IMR-90 (cell line): Measurements from ENCODE around the gene VAV3. TPM values are rescaled to one million over a fixed set of nuclear protein-coding genes. Genes with fewer than 3 reads are reported as not detected.

Experiments
- ATAC-seq: fragments of 200-7000 bp; cut with Tn5 transposase; 2 replicates; pipeline ENCODE4 v1.9.1; 2020; ENCODE audit warnings: low read depth, mild to moderate bottlenecking, moderate library complexity
- BruUV-seq: library from RNA; stranded (reverse); fragments of 400-500 nt; replicated peaks from 2 replicates; lab custom pipeline; 2021; lab: Mats Ljungman, UMichigan
- CTCF ChIA-PET: fragments of 300-600 bp; formaldehyde crosslinking; extraction: SDS; loops from one replicate; lab custom pipeline; 2021; ENCODE audit warnings: antibody characterized with exemption; lab: Yijun Ruan, JAX
- POLR2A ChIA-PET: fragments of 300-600 bp; sonication (Branson Sonifier 250); formaldehyde crosslinking; loops from one replicate; lab custom pipeline; 2022; ENCODE audit warnings: antibody characterized with exemption; ENCODE audit not compliant: unreplicated experiment; lab: Charles Lee
- DNase-seq: peaks from one replicate; pipeline ENCODE4 v3.0.0; 2013
- H2AFZ ChIP-seq: replicated peaks from 2 replicates; pipeline ENCODE3; 2013; ENCODE audit warnings: low read length, mild to moderate bottlenecking; ENCODE audit not compliant: poor library complexity
- H2AK5ac ChIP-seq: 2 replicates; pipeline ENCODE4 v1.6.1; 2013; ENCODE audit warnings: low read depth, low read length, inconsistent platforms
- H2AK9ac ChIP-seq: replicated peaks from 2 replicates; pipeline ENCODE3; 2013; ENCODE audit warnings: mild to moderate bottlenecking, low read depth, low read length, moderate library complexity; ENCODE audit not compliant: poor library complexity
- H2BK120ac ChIP-seq: 2 replicates; pipeline ENCODE4 v1.6.1; 2013; ENCODE audit warnings: low read depth, low read length, inconsistent platforms
- H2BK15ac ChIP-seq: 3 replicates; pipeline ENCODE4 v1.6.1; 2013; ENCODE audit warnings: low read depth, low read length, inconsistent platforms
- H2BK20ac ChIP-seq: 2 replicates; pipeline ENCODE4 v1.6.1; 2013; ENCODE audit warnings: low read depth, mild to moderate bottlenecking, inconsistent platforms, low read length, moderate library complexity
- H2BK5ac ChIP-seq: 2 replicates; pipeline ENCODE4 v1.6.1; 2013; ENCODE audit warnings: mild to moderate bottlenecking, low read depth, low read length, inconsistent platforms; ENCODE audit not compliant: poor library complexity, severe bottlenecking
- H3K14ac ChIP-seq: replicated peaks from 2 replicates; pipeline ENCODE4 v1.6.1; 2013; ENCODE audit warnings: low read depth, low read length, inconsistent platforms
- H3K18ac ChIP-seq: 2 replicates; pipeline ENCODE4 v1.6.1; 2013; ENCODE audit warnings: low read depth, low read length, control low read depth
- H3K23ac ChIP-seq: 2 replicates; pipeline ENCODE4 v1.6.1; 2013; ENCODE audit warnings: low read depth, low read length, inconsistent platforms
- H3K27ac ChIP-seq: 2 replicates; pipeline ENCODE4 v1.5.1; 2013; ENCODE audit warnings: mild to moderate bottlenecking, control low read depth, low read length; ENCODE audit not compliant: insufficient read depth
- H3K27me3 ChIP-seq: 2 replicates; pipeline ENCODE4 v1.6.1; 2013; ENCODE audit warnings: low read length; ENCODE audit not compliant: control insufficient read depth, insufficient read depth
- H3K36me3 ChIP-seq: 2 replicates; pipeline ENCODE4 v1.6.1; 2013; ENCODE audit warnings: low read length, mixed read lengths; ENCODE audit not compliant: control insufficient read depth, insufficient read depth
- H3K4ac ChIP-seq: 2 replicates; pipeline ENCODE4 v1.6.1; 2013; ENCODE audit warnings: low read depth, low read length, inconsistent platforms
- H3K4me1 ChIP-seq: 2 replicates; pipeline ENCODE4 v1.6.1; 2013; ENCODE audit warnings: low read length, mixed read lengths; ENCODE audit not compliant: control insufficient read depth, insufficient read depth
- H3K4me2 ChIP-seq: 2 replicates; pipeline ENCODE4 v1.6.1; 2013; ENCODE audit warnings: low read depth, mild to moderate bottlenecking, control low read depth, low read length, moderate library complexity
- H3K4me3 ChIP-seq: 2 replicates; pipeline ENCODE4 v1.5.1; 2013; ENCODE audit warnings: low read depth, mild to moderate bottlenecking, control low read depth, low read length, moderate library complexity; ENCODE audit not compliant: insufficient read depth
- H3K56ac ChIP-seq: 2 replicates; pipeline ENCODE4 v1.6.1; 2013; ENCODE audit warnings: low read length, inconsistent platforms; ENCODE audit not compliant: insufficient read depth; ENCODE audit errors: extremely low read depth
- H3K79me1 ChIP-seq, 2 experiments: 2 replicates each; pipeline ENCODE4 v1.6.1; 2013; ENCODE audit warnings: low read length in 2 of 2, inconsistent platforms in 1 of 2, low read depth in 1 of 2
- H3K9ac ChIP-seq: 2 replicates; pipeline ENCODE4 v1.6.1; 2013; ENCODE audit warnings: low read depth, low read length, control low read depth
- H3K9me1 ChIP-seq: 2 replicates; pipeline ENCODE4 v1.6.1; 2013; ENCODE audit warnings: low read length, inconsistent platforms; ENCODE audit not compliant: insufficient read depth
- H3K9me3 ChIP-seq: 2 replicates; pipeline ENCODE4 v1.6.1; 2013; ENCODE audit warnings: low read length; ENCODE audit not compliant: control insufficient read depth, insufficient read depth
- H4K20me1 ChIP-seq: 2 replicates; pipeline ENCODE4 v1.6.1; 2013; ENCODE audit warnings: low read length, inconsistent platforms; ENCODE audit not compliant: insufficient read depth
- H4K5ac ChIP-seq: 2 replicates; pipeline ENCODE4 v1.6.1; 2013; ENCODE audit warnings: mild to moderate bottlenecking, low read depth, low read length, control low read depth
- H4K8ac ChIP-seq, 2 experiments: 2 replicates each; pipeline ENCODE4 v1.6.1; 2013; ENCODE audit warnings: low read depth in 2 of 2, low read length in 2 of 2, control low read depth in 1 of 2, inconsistent platforms in 1 of 2
- H4K91ac ChIP-seq: 2 replicates; pipeline ENCODE4 v1.6.1; 2013; ENCODE audit warnings: low read depth, low read length, inconsistent platforms; ENCODE audit not compliant: insufficient read depth
- BHLHE40 ChIP-seq: fragments of 150-350 bp; IDR thresholded peaks from 2 replicates; pipeline ENCODE4 v1.6.1; 2016; ENCODE audit warnings: mild to moderate bottlenecking, low read depth, low read length
- CEBPB ChIP-seq: IDR thresholded peaks from 2 replicates; pipeline ENCODE4 v1.6.1; 2012; ENCODE audit warnings: low read depth, low read length, improper control_type of control experiment
- CHD1 ChIP-seq: IDR thresholded peaks from 2 replicates; pipeline ENCODE4 v1.6.1; 2012; ENCODE audit warnings: low read depth, low read length, improper control_type of control experiment
- CTCF ChIP-seq: conservative IDR thresholded peaks from 2 replicates; pipeline ENCODE4 v1.5.1; 2012; ENCODE audit warnings: mild to moderate bottlenecking, low read depth, low read length, improper control_type of control experiment
- ELK1 ChIP-seq: fragments of 150-350 bp; IDR thresholded peaks from 2 replicates; pipeline ENCODE4 v1.6.1; 2016; ENCODE audit warnings: low read depth, mild to moderate bottlenecking, low read length, moderate library complexity, borderline replicate concordance
- FOS ChIP-seq: fragments of 150-350 bp; IDR thresholded peaks from 2 replicates; pipeline ENCODE4 v1.6.1; 2016; ENCODE audit warnings: low read depth, low read length
- MAFK ChIP-seq: IDR thresholded peaks from 2 replicates; pipeline ENCODE4 v1.6.1; 2012; ENCODE audit warnings: low read depth, low read length, improper control_type of control experiment
- MAZ ChIP-seq: IDR thresholded peaks from 2 replicates; pipeline ENCODE4 v1.6.1; 2012; ENCODE audit warnings: low read depth, mild to moderate bottlenecking, low read length, improper control_type of control experiment, moderate library complexity, borderline replicate concordance
- MXI1 ChIP-seq: IDR thresholded peaks from 2 replicates; pipeline ENCODE4 v1.6.1; 2012; ENCODE audit warnings: low read depth, mild to moderate bottlenecking, low read length, moderate library complexity, borderline replicate concordance
- NFE2L2 ChIP-seq: fragments of 150-350 bp; IDR thresholded peaks from 2 replicates; pipeline ENCODE4 v1.6.1; 2016; ENCODE audit warnings: low read depth, mild to moderate bottlenecking, low read length
- POLR2A ChIP-seq: IDR thresholded peaks from 2 replicates; pipeline ENCODE4 v1.6.1; 2012; ENCODE audit warnings: mild to moderate bottlenecking, low read depth, low read length
- RAD21 ChIP-seq: IDR thresholded peaks from 2 replicates; pipeline ENCODE4 v1.6.1; 2012; ENCODE audit warnings: low read length, improper control_type of control experiment
- RCOR1 ChIP-seq: IDR thresholded peaks from 2 replicates; pipeline ENCODE4 v1.6.1; 2012; ENCODE audit warnings: mild to moderate bottlenecking, low read length, improper control_type of control experiment; ENCODE audit not compliant: insufficient replicate concordance
- RFX5 ChIP-seq: IDR thresholded peaks from 2 replicates; pipeline ENCODE4 v1.8.0; 2012; ENCODE audit warnings: low read depth, mild to moderate bottlenecking, low read length, moderate library complexity
- SMC3 ChIP-seq: fragments of 150-350 bp; IDR thresholded peaks from 2 replicates; pipeline ENCODE4 v1.6.1; 2016; ENCODE audit warnings: low read depth, mild to moderate bottlenecking, antibody characterized with exemption, low read length, moderate library complexity
- USF2 ChIP-seq: fragments of 150-350 bp; IDR thresholded peaks from 2 replicates; pipeline ENCODE4 v1.6.1; 2017; ENCODE audit warnings: mild to moderate bottlenecking, antibody characterized with exemption, low read length, low read depth
- WGBS, 2 experiments: methylation state at CpG; one replicate each; pipeline versions ENCODE4 v1.1.5 to v1.1.7; 2013; ENCODE audit warnings: missing lambda C conversion rate in 2 of 2; ENCODE audit not compliant: insufficient read length in 1 of 2; ENCODE audit errors: extremely low coverage in 2 of 2; 5-methylcytosine and 5-hydroxymethylcytosine counted together
- dilution Hi-C: fragments of 300-500 bp; cut with HindIII; formaldehyde crosslinking; loops from one replicate; pipeline ENCODE4 v1.14.3; 2018; ENCODE audit warnings: low sequenced_read_pairs; ENCODE audit not compliant: unreplicated experiment
- in situ Hi-C: fragments of 300-500 bp; cut with MboI; formaldehyde crosslinking; loops from 3 replicates; pipeline ENCODE4 v1.14.3; 2019; ENCODE audit warnings: low sequenced_read_pairs, inconsistent platforms, mixed read lengths
- intact Hi-C: fragments of 100-400 bp; cut with micrococcal nuclease; formaldehyde crosslinking; loops from 2 replicates; pipeline ENCODE4 v1.10.0; 2022
- polyA plus RNA-seq, 3 experiments: library from polyadenylated mRNA; depleted of rRNA; stranded (reverse); fragments of >200 nt; gene quantifications; 2 replicates each; pipeline ENCODE4 v1.2.3, GENCODE V29; 2012; ENCODE audit warnings: low replicate concordance in 1 of 3
- total RNA-seq: library from RNA; depleted of rRNA; stranded (reverse); fragments of >200 nt; gene quantifications from 2 replicates; pipeline ENCODE4 v1.2.3, GENCODE V29; 2012

The VAV3 gene
- total and polyA plus RNA-seq, 2 of the 4 experiments (the other 2 are of a cell fraction), result 0.12 to 0.18 TPM

- Histone ChIP-seq H3K27ac (no peak overlapping the region), H2BK20ac (no peak overlapping the region), H2BK5ac (no peak overlapping the region), H3K36me3 (no peaks in the 10 kb centered on the region), H4K91ac (no peak overlapping the region), H3K4me1 (no peaks in the 10 kb centered on the region), H4K8ac (no peak overlapping the region), H3K9me1 (no peaks in the 10 kb centered on the region), H3K79me1 (no peaks in the 10 kb centered on the region), H3K14ac (no peak overlapping the region), H4K20me1 (no peaks in the 10 kb centered on the region), H2BK15ac (no peak overlapping the region), H3K23ac (no peak overlapping the region), H3K18ac (no peak overlapping the region), H4K5ac (no peak overlapping the region), H3K9ac (no peak overlapping the region), H3K4me3 (no peak overlapping the region), H3K4ac (no peak overlapping the region), H3K4me2 (no peak overlapping the region), H2AFZ (no peak overlapping the region), H2AK5ac (no peak overlapping the region), H3K9me3 (no peaks in the 10 kb centered on the region), H3K27me3 (no peaks in the 10 kb centered on the region), H2AK9ac (no peak overlapping the region), H2BK120ac (no peak overlapping the region), H3K56ac (no peak overlapping the region)
- WGBS, 2 experiments, result no CpG with 5 or more reads among the region's 1 CpG
- no TSS peak for BruUV-seq
- intact Hi-C loops (no loop called here), in situ Hi-C loops (no loop called here), dilution Hi-C loops (no loop called here)
- no peak for ATAC-seq
- TF ChIP-seq BHLHE40 (no peak), CHD1 (no peak), RFX5 (no peak), FOS (no peak), MXI1 (no peak), SMC3 (no peak), ELK1 (no peak), CTCF (no peak), CEBPB (no peak), MAFK (no peak), POLR2A (no peak), NFE2L2 (no peak), RAD21 (no peak), USF2 (no peak), RCOR1 (no peak), MAZ (no peak)
- ChIA-PET CTCF (interaction anchor here (0.6 kb wide), 1 partner anchor 283 kb away, joined by 3 read pairs; no protein-coding TSS in a partner anchor), POLR2A (no interaction called here)
- DNase-seq, result no peak
Observed at GRCh38 chr1:107552781-107553180, 412.2 kb downstream of the VAV3 start.
